IPS-NIHi7 (cell line): ENCODE measurements around the gene RBM42.

Experiments used
- DNase-seq: peaks from one replicate; pipeline ENCODE4 v3.0.0; 2012; ENCODE audit warnings: mixed read lengths; ENCODE audit errors: extremely low spot score

The RBM42 gene

DNA sequence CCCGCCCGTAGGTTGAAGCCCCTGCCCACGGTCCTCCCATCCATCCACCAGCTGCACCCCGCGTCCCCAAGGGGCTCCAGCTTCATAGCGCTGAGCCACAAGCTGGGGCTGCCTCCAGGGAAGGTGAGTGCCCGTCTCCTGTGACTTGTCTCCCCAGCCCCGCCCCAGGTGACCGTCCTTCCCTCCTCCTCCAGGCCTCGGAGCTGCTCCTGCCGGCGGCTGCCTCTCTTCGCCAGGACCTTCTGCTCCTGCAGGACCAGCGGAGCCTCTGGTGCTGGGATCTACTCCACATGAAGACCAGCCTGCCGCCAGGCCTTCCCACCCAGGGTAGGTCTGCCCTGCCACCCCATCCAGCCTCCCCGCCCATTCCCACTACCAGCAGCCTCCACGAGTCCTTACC lies 8.8 kb upstream of the RBM42 start:
- no peak for DNase-seq

DNA sequence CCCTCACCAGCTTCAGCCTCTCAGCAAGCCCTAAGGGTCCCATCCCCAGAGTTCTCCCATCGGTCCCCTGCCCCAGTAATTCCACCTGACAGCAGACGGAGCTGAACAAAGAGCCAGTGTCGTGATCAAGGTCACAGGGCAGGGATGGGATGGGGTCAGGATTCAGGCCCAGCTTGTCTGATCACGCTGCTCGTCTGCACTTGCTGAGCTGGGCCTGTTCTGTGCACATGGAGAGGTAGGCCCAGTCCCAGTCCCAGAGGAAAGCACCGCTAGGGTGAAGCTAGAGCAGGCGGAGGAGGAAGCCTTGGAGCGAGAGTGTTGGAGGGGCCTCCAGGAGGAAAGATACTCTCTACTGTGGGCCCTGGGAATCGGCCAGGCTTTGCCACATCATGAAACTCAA lies 7.1 kb upstream of the RBM42 start:
- no peak for DNase-seq

DNA sequence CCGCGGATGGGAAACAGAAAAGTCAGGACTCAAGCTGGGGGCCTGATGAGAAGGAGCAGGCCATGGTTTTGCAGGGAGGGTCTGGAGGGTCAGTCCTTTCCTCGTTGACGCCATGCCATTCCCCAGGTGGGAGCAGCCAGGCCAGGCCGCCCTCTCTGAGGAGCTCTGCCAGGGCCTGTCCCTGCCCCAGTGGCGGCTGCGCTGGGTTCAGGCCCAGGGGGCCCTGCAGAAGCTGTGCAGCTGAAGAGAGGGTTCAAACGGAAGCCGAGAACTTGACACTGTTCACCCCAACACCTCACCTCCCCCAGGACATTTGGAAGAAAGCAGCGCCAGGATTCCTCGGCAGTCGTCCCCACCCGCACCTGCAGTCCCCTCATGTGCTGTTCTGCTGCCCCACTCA lies 6.1 kb upstream of the RBM42 start:
- no peak for DNase-seq

DNA sequence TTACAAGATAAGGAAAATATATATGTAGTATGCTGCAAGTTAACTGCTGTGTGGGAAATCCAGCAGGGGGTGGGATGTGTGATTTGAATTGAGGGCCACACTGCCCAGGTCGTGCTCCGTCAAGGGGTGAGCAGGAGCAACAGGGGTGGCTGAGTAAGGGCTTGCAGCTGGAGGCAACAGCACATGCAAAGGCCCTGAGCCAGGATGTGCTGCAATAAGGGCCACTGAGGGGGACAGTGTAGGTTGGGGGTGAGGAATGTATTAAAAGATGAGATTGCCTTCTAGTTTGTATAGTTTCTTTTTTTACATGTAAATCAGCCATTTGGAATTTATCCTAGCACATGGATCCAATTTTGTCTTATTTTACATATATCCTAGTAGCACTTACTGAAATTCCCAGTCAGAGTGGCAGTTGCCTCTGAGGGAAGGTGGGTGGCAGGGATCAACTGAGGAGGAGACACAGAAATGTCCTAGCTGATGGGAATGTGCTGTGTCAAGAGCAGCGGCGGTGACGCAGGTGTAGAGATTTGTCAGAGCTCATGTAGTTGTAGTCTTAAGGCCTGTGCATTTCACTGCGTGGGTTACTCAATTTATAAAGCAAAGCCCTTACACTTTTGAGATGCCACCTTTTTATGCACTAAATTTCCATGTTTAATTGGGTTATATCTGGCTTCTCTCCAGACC lies 5.4 kb upstream of the RBM42 start:
- no peak for DNase-seq

DNA sequence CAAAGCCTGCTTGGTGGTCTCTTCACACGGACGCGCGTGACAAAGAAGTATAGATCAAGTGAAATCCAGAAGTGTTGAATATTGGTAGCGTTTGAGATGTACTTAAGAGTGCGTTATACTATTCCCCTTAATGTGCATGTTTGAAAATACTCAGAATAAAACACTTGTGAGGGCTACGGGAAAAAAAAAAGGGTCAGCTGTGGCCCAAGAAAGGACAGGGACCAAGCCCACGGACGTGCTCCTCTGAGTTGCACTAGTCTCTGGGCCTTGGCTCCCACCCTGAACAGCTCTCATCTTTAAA lies 622 bp upstream of the RBM42 start:
- no peak for DNase-seq

DNA sequence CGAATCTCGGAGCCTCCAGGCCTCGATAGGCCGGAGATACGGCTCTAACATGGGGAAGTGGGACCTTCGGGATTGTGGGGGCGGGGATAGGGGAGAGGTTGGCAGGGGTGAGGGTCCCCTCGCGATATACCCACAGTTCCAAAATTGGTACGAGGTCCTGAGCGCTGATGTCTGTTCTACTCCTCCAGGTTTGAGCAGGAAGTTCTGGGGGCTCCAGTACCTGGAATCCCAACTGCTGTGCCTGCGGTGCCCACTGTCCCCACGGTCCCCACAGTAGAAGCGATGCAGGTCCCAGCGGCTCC lies 447 bp downstream of the RBM42 start:
- no peak for DNase-seq

DNA sequence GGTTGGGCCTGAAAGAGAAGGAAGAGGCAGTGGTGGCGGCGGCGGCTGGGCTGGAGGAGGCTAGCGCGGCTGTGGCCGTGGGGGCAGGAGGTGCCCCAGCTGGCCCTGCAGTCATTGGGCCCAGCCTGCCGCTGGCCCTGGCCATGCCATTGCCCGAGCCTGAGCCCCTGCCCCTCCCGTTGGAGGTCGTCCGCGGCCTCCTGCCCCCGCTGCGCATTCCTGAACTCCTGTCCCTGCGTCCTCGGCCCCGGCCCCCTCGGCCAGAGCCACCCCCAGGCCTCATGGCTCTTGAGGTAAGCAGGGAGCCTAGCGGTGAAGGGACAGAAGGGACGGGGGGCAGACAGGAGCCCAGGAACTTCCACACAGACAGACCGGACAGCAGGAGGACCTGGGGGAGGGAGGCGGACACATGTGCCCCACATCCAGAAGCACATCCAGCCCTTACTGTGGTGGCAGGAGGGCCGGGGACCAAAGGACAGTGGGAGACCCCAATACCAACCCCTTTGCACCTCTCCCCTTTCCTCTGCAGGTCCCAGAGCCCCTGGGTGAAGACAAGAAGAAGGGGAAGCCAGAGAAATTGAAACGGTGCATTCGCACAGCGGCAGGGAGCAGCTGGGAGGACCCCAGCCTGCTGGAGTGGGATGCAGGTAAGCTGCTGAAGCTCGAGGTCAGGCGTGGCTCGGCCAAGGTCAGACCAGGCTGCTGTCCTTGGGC lies 5.0 kb downstream of the RBM42 start:
- no peak for DNase-seq

DNA sequence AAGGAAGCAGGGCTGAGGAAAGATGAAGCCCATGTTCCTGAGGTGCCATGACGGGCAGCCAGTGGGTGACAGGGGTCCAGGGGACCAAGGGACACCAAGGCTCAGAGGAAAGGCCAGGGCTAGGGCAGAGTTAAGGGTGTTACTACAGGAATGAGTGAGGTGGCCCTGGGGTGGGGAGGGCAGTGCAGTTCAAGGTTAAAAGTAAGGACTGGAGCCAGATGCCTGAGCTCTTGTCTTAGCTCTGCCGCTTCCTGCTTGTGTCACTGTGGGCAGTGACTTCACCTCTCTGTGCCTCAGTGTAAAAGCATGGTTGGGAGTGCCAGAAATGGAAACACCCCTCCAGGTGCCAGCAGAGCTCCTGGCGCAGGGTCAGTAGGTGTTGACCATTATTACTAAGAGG lies 7.8 kb downstream of the RBM42 start:
- DNase-seq: no peak

DNA sequence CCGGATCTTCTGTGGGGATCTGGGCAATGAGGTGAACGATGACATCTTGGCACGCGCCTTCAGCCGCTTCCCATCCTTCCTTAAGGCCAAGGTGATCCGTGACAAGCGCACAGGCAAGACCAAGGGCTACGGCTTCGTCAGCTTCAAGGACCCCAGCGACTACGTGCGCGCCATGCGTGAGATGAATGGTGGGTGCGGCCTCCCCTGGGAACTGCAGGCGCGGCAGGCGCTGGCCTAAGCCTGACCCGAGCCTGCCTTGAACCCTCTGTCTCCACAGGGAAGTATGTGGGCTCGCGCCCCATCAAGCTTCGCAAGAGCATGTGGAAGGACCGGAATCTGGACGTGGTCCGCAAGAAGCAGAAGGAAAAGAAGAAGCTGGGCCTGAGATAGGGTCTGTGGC lies 8.3 kb downstream of the RBM42 start:
- DNase-seq: no peak

DNA sequence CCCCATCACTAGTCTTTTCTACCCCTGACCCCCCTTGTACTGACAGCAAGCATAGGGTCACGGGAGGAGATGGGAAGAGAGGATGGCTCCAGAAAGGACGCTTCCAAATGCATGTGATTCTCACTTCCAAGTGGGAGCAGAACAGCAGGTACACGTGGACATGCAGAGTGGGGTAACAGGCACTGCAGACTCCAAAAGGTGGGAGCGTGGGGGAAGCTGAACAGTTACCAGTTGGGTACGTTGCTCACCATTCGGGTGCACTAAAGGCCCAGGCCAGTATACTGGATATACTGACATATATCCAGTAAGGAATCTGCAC lies 10.4 kb downstream of the RBM42 start:
- DNase-seq: no peak

DNA sequence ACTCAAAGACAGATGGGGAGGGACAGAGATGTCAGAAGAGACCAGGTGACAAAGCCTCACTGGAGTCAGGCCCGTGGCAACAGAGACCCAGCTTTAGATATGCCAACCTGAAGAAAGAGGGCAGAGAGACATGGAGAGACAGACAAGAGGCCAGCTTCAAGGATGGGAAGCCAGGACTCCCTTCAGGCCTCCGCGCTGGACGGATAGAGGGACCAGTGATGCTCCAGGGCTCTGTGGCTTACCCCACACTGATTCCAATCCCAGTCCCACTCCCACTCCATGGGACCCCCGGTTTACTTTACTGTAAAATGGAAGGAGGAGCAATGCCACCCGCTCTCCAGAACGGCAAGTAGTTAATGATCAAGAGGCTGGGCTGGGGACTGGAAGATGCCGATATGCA lies 11.0 kb downstream of the RBM42 start:
- no peak for DNase-seq

DNA sequence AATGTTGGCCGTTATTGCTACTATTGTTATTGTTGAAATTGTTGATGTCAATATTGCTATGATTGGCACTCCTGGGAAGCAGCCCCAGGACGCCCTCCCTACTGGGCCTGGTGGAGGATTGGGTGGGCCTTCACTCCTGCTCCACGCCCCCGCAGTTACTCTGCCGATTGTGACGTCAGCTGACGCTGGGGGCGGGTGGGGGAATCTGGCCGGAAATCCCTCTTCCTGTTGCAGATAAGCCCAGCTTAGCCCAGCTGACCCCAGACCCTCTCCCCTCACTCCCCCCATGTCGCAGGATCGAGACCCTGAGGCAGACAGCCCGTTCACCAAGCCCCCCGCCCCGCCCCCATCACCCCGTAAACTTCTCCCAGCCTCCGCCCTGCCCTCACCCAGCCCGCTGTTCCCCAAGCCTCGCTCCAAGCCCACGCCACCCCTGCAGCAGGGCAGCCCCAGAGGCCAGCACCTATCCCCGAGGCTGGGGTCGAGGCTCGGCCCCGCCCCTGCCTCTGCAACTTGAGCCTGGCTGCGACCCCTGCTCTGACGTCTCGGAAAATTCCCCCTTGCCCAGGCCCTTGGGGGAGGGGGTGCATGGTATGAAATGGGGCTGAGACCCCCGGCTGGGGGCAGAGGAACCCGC lies 12.8 kb downstream of the RBM42 start, which contains the start of gene ETV2:
Gene ETV2 (plus strand): TSS at position 231 of the 637 bp plus-strand sequence. CDS start 716 bp downstream, outside the sequence.
- DNase-seq: peak; percentile 77

DNA sequence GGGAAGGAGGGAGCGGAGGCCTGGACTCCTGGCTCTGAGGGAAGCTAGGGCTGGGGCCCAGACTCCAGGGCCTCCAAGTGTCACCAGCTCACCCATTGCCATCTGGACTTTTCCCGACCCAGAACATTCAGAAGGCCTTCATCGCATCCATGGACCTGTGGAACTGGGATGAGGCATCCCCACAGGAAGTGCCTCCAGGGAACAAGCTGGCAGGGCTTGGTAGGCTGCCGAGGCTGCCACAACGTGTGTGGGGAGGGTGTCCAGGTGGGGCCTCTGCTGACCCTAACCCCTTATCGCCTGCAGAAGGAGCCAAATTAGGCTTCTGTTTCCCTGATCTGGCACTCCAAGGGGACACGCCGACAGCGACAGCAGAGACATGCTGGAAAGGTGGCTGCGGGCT lies 13.5 kb downstream of the RBM42 start:
- no peak for DNase-seq

DNA sequence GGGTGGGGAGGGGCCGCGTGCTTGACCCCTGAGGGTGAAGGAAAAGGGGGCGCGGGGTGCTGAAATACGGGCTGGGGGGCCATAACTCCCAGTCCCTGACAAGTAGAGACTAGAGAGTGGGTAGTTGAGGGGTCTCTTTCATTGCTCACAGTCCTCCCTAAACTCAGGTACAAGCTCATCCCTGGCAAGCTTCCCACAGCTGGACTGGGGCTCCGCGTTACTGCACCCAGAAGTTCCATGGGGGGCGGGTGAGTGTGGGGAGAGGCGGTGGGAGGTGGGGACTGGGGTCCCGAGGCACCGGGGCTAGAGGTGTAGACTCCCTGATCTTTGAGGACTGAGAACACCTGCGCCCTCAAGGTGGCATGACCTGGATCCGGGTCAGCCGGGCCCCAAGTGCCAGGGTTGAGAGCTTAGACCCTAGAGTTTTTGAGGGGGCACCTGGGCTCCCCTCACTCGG lies 14.0 kb downstream of the RBM42 start:
- DNase-seq: no peak

DNA sequence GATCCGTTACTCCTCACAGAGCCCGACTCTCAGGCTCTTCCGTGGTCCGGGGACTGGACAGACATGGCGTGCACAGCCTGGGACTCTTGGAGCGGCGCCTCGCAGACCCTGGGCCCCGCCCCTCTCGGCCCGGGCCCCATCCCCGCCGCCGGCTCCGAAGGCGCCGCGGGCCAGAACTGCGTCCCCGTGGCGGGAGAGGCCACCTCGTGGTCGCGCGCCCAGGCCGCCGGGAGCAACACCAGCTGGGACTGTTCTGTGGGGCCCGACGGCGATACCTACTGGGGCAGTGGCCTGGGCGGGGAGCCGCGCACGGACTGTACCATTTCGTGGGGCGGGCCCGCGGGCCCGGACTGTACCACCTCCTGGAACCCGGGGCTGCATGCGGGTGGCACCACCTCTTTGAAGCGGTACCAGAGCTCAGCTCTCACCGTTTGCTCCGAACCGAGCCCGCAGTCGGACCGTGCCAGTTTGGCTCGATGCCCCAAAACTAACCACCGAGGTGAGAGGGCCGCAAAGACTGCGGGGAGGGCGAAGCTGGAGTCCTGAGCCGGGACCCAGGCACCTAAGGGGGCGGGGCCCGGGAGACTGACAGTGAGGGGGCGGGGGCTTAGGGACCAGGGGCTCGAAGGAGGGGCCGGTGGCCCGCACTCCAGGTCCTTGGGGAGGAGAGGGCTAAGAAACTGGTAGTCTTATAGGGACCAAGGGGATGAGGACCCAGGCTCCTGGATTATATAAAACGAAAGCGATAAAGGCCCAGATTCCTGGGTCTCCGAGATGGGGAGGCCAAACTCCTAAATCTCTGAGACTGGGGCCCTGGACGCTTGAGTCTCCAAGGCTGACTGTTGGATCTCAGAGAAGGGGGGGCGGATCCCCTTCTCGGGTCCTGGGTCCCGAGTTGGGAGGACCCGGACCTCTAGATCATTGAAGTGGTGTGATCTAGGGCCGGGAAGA lies 14.7 kb downstream of the RBM42 start:
- DNase-seq: peak; percentile 88

DNA sequence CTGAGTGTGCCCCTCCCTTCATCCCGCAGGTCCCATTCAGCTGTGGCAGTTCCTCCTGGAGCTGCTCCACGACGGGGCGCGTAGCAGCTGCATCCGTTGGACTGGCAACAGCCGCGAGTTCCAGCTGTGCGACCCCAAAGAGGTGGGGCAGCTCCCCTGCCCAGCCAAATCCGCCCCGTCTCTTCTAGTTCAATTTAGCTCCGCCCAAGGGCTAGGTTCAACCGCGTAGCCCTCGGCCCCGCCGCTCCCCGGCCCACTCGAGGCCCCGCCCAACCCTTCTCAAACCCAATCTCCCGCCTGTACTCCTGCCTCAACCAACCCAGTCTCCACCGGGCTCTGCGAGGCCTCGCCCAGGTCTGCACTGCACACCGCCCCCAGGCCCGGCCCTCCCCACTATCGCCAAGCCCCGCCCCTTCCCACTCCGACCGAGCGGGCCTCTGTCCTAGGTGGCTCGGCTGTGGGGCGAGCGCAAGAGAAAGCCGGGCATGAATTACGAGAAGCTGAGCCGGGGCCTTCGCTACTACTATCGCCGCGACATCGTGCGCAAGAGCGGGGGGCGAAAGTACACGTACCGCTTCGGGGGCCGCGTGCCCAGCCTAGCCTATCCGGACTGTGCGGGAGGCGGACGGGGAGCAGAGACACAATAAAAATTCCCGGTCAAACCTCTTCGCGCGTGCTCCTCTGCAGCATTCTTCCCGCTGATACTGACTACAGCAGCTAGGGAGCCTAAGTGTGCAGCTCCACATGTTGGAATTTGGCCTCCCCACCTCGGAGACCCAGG lies 15.6 kb downstream of the RBM42 start:
- peak; percentile 94 for DNase-seq

DNA sequence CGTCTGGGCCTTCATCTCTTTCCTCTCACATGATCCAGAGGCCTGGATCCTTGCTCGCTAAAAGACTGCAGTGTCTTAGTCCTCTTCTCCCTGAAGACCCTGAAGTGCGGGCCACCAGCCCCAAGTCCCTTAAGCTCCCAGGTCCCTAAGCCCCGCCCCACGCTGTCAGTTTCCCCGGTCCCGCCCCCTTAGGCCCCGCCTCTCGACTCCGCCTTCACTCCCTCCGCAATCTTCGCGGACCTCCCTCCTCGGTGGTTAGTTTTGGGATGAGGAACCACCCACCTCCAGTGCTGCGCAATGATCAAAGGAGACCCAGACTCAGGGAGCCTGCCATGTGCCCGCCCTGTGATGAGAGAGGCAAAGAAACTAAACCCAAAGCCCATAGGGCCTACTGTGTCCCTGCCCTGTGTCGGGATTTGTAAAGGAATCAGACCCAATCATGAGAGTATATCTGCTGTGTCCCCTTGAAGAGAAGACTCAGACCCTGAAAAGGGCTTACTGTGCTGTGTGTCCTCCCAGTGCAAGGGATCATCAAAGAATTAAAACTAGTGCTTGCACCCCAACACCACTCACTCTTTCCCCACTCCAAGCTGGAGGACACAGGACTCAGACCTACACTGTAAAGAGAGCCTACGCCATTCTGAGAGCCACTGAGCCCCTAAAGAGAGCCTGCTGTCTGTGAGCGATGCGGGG lies 16.3 kb downstream of the RBM42 start:
- DNase-seq: peak; percentile 82

DNA sequence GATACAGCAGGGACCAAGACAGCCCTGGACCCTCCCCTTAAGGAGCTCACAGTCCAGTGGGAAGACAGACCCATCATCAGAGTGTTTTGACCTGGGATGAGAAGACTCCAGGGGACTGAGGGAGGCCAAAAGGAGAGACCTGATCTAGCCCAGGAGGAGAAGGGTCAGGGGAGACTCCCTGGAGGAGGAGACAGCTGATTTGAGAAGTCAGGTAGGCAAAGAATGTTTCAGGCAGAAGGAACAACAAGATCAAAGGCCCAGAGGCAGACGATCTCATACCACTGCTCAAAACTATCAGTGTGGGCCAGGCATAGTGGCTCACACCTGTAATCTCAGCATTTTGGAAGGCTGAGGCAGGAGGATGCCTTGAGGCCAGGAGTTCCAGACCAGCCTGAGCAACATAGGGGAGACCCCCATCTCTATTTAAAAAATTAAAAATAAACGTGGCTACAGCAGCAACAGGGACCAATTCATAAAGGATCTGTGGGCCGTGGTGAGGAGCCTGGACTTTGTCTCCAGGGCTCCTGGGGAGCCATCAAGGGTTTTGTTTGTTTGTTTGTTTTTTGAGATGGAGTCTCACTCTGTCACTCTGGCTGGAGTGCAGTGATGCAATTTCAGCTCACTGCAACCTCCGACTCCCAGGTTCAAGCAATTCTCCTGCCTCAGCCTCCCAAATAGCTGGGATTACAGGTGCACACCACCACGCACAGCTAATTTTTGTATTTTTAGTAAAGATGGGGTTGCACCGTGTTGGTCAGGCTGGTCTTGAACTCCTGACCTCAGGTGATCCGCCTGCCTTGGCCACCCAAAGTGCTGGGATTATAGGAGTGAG lies 17.1 kb downstream of the RBM42 start:
- DNase-seq: no peak

DNA sequence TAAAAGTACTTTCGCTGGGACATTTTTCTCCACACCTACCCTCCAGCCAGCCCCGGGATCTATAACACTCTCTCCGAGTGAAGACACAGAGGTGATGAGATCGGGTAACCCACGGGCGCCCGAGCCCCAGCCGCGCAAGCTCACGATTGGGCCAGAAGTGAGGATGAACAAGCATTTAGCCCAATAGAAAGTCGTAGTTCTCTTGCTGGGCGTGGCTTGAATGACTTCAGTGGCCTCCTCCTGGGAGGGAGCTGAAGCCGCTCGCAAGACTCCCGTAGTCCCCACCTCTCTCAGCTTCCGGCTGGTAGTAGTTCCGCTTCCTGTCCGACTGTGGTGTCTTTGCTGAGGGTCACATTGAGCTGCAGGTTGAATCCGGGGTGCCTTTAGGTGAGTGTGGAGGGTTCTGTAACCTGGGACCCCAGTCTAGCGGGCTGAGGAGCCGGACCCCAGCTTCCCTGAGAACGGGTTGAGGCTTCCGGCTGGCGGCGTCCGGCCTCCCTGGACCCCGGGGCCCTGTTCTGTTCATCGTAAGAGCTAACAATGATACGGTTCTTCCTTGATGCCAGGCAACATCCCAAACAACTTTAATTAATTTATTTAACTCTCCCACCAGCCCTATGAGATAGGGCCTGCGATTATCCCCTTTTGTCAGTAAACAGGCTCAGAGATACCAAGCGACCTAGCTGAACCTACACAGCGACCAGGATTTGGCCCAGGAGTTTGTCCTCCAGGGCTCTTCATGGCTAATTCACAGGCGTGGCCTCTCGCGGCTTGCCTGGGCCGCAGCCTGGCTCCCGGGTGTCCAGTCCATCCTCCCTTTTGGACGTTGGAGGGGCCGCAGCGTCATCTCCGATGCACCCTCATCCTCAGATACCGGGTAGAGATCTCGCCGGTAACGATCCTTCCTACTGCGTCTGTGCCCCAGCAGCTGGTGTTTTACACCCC lies 19.5 kb downstream of the RBM42 start, which contains the start of gene COX6B1:
Gene COX6B1 (plus strand): TSS at position 307 of the 945 bp plus-strand sequence. CDS start 2,921 bp downstream, outside the sequence.
- DNase-seq: peak; percentile 98
